Colonic mucosa (tissue), 4 donors: ENCODE results near the gene ZFHX3. TPM values are rescaled to one million over a fixed set of nuclear protein-coding genes. Genes with fewer than 3 reads are reported as not detected.

Experiments
- DNase-seq: peaks from one replicate; pipeline ENCODE4 v3.0.0-alpha.2; 2020
- H3K27ac ChIP-seq: fragments of 200-600 bp; one replicate; pipeline ENCODE4 v1.8.0; 2021
- H3K27me3 ChIP-seq: fragments of 200-600 bp; one replicate; pipeline ENCODE4 v1.8.0; 2021
- H3K36me3 ChIP-seq: fragments of 200-600 bp; one replicate; pipeline ENCODE4 v1.8.0; 2021
- H3K4me1 ChIP-seq: fragments of 200-600 bp; one replicate; pipeline ENCODE4 v1.8.0; 2021; ENCODE audit warnings: mild to moderate bottlenecking
- H3K4me3 ChIP-seq: fragments of 200-600 bp; one replicate; pipeline ENCODE4 v1.8.0; 2021
- H3K9ac ChIP-seq, 2 donors: one replicate each; pipeline ENCODE4 v1.7.0; 2013; ENCODE audit warnings: control low read depth in 2 of 2, low read depth in 2 of 2, low read length in 2 of 2
- H3K9me3 ChIP-seq: fragments of 200-600 bp; one replicate; pipeline ENCODE4 v1.8.0; 2021
- intact Hi-C: fragments of 100-400 bp; cut with DNase I; formaldehyde crosslinking; loops from one replicate; pipeline ENCODE4 v1.14.1; 2022
- total RNA-seq, 2 donors: library from RNA; stranded (reverse); fragmentation: NEBNext Ultra II Directional in 1 of 2; extraction: Animal tissue kit (Norgen Biotek cat#: 25700) in 1 of 2; gene quantifications; one replicate each; pipeline ENCODE4 v1.2.1, GENCODE V29; 2021
- TF ChIP-seq, protein P1 (sequence below): fragments of 200-600 bp; IDR thresholded peaks from one replicate; pipeline ENCODE4 v1.8.0; 2022; ENCODE audit warnings: antibody characterized with exemption, mild to moderate bottlenecking
- donor health status: healthy.
- donor health status: DM: no; HTN: no; CAD: no.
- donor health status: DM: no; HTN: no; CAD: no.

Gene ZFHX3
- total RNA-seq, 2 donors from 2014 or later: 10.5 to 12.8 TPM

DNA sequence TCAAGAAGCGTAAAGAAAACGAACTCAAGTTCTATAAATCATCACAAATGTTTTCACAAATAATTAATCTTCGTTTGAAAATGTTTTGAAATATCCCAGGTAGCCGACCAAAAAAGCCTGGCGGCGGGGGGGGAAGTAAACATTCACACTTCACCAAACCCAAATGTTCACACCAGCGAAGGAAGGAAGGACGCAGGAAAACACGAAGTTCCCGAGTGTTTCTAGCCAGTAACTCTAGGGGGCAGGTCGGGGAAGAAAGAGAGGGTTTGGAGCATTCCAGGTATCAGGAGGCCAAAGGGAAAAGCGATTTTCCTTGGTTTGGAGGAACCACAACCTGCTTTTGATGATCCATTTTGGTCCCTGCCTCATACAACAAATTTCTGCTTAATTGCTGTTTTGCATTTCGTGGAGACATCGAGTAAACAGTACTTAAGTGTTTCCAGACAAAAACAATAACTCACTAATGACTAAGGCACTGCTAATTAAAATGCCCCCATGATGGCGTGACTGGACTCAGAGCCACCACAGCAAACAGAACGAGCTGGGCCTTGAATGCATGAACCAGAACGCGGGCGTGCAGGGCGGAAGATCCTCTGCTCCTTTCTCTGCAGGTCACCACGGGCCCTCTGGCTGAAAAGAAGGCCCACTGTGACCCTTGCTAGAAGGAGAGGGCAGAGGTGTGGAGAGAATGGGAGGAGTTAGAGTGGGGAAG lies 16.6 kb downstream of the ZFHX3 start:
- Histone ChIP-seq H3K9ac (no peak overlapping the region), H3K36me3 (no peaks in the 10 kb centered on the region), H3K9me3 (no peaks in the 10 kb centered on the region), H3K27ac (no peak overlapping the region), H3K4me3 (no peak overlapping the region), H3K27me3 (no peaks in the 10 kb centered on the region), H3K4me1 (no peaks in the 10 kb centered on the region)
- no peak for DNase-seq
- intact Hi-C loops: no loop called here
- TF ChIP-seq, protein P1, sequence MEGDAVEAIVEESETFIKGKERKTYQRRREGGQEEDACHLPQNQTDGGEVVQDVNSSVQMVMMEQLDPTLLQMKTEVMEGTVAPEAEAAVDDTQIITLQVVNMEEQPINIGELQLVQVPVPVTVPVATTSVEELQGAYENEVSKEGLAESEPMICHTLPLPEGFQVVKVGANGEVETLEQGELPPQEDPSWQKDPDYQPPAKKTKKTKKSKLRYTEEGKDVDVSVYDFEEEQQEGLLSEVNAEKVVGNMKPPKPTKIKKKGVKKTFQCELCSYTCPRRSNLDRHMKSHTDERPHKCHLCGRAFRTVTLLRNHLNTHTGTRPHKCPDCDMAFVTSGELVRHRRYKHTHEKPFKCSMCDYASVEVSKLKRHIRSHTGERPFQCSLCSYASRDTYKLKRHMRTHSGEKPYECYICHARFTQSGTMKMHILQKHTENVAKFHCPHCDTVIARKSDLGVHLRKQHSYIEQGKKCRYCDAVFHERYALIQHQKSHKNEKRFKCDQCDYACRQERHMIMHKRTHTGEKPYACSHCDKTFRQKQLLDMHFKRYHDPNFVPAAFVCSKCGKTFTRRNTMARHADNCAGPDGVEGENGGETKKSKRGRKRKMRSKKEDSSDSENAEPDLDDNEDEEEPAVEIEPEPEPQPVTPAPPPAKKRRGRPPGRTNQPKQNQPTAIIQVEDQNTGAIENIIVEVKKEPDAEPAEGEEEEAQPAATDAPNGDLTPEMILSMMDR: no peak

DNA sequence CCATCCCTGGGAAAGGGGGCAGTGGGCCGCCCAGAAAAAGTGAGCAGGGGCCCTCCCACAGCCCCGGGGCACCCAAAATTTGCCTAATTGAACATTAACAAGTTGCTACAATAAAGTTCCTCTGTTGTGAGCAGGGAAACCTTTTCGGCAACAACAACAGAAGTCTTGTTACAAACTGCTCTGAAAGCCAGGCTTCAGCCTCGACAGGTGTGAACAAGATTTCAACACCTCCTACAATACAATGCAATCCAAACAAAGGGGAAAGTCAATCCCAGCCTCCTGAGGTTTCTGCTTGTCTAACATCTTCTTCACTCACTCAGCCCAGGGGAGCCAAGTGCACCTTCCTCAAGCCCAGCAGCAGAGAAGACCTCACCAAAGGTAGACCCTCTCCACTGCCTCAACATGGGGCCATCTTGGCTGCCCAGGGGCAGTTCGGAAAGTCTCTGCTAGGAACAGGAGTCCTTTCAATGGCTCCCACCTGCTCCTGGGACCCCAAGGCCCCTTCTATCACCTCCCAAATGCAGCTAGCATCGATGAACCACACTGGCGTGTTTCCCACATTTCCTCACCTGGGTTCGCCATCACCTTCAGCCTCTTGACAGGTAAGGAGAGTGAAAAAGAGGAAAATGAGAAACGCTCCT lies 19.1 kb downstream of the ZFHX3 start:
- Histone ChIP-seq H3K27me3 (no peaks in the 10 kb centered on the region), H3K27ac (no peak overlapping the region), H3K9me3 (no peaks in the 10 kb centered on the region), H3K4me3 (no peak overlapping the region), H3K4me1 (no peaks in the 10 kb centered on the region), H3K36me3 (no peaks in the 10 kb centered on the region), H3K9ac (no peak overlapping the region)
- intact Hi-C loops: no loop called here
- no peak for DNase-seq
- TF ChIP-seq, protein P1: no peak

DNA sequence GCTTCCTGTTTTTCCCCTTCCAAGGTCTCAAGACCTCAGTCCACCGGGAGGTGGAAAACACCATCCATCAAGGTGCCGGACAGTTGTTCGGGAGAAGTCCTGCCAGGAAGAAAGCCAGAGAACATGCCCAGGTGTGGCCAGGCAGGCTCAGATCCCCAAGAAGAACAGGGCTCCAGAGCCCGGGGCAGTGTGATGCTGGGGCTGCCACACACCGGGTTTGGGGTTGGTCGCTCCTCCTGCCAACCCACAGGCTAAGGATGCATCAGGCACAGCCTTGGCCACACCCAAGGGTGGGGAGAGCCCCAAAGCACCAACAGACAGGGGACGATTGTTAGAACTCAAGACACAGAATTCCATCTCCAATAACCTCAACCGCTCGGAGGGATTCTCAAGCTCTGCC lies 19.7 kb downstream of the ZFHX3 start:
- no peak for DNase-seq
- Histone ChIP-seq H3K4me3 (no peak overlapping the region), H3K4me1 (no peaks in the 10 kb centered on the region), H3K9ac (no peak overlapping the region), H3K27me3 (no peaks in the 10 kb centered on the region), H3K9me3 (no peaks in the 10 kb centered on the region), H3K27ac (no peak overlapping the region), H3K36me3 (no peaks in the 10 kb centered on the region)
- TF ChIP-seq, protein P1: no peak
- intact Hi-C loops: no loop called here

DNA sequence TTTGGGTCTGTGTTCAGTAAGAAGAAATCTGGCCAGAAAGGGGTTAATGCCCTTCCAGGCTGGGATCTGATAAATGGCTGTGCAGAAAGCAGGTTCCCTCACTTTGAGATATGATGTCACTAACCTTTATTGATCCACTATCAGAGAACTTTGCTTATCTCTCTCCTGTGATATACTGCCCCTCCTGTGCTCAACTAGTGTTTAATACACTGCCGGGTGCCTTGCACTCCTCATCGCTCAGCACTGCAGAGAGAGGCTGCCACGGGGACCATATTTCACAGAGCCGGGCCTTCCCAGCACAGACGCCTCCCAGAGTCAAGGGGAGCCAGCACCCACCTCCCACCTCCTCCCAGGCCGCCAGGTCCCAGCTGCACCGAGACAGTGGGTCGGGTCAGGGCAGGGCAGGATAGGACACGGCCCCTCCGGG lies 20.2 kb downstream of the ZFHX3 start:
- Histone ChIP-seq H3K27ac (no peak overlapping the region), H3K9ac (no peak overlapping the region), H3K9me3 (no peaks in the 10 kb centered on the region), H3K36me3 (no peaks in the 10 kb centered on the region), H3K4me3 (no peak overlapping the region), H3K27me3 (no peaks in the 10 kb centered on the region), H3K4me1 (no peaks in the 10 kb centered on the region)
- TF ChIP-seq, protein P1: no peak
- intact Hi-C loops: no loop called here
- no peak for DNase-seq

DNA sequence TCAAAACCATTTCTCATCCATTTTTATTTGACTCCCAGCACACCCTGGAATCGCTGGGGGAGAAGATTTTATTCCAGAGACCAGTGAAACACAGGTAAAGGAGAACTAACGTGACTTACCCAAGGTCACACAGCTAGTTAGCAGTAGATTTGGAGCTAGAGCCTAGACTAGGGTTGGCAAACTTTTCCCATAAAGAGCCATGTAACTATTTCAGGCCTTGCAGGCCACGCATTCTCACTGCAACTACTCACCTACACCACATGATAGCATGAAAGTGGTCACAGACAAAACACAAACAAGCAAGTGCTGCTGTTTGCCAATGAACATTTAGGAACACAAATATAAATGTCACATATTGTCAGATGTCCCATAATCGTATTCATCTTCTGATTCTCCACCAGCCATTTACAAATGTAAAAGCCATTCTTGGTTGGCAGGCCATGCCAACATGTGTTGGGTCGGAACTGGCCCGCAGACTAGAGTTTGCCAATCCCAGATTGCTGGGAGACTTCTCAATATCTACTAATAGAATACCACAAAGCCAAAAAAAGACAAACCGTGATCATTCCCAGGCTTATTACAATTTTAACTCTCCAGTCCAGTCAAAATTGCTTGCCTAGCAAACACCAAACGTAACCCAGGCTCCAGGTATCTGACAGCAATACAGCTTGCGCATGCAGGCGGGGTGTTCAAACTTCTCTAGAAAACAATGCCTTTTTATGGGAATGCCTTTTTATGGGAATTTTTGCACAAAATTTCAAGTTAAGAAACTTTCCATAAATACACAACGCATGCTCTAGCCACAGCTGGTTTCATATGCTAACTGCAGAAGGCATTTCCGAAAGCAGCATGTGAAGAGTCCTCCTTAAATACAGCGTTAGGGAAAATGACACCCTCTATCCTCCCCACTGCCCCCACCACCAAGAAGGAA lies 20.9 kb downstream of the ZFHX3 start:
- Histone ChIP-seq H3K36me3 (no peaks in the 10 kb centered on the region), H3K27ac (no peak overlapping the region), H3K4me3 (no peak overlapping the region), H3K9me3 (no peaks in the 10 kb centered on the region), H3K4me1 (no peaks in the 10 kb centered on the region), H3K9ac (no peak overlapping the region), H3K27me3 (no peaks in the 10 kb centered on the region)
- TF ChIP-seq, protein P1: no peak
- no peak for DNase-seq
- intact Hi-C loops: no loop called here
